Osteoblast (primary cell): ENCODE measurements around the gene NCAM2. TPM values are rescaled to one million over a fixed set of nuclear protein-coding genes. Genes with fewer than 3 reads are reported as not detected.

Source experiments
- DNase-seq: peaks from one replicate; pipeline ENCODE4 v3.0.0; 2011; ENCODE audit warnings: low spot score, mixed read lengths; ENCODE audit not compliant: insufficient read length; ENCODE audit errors: missing footprints
- H2AFZ ChIP-seq: 2 replicates; pipeline ENCODE4 v1.6.0; 2011; ENCODE audit warnings: mild to moderate bottlenecking, low read length
- H3K27ac ChIP-seq: 2 replicates; pipeline ENCODE4 v1.5.1; 2011; ENCODE audit warnings: mild to moderate bottlenecking, low read depth, low read length, moderate library complexity
- H3K27me3 ChIP-seq: 2 replicates; pipeline ENCODE4 v1.6.0; 2012; ENCODE audit warnings: mild to moderate bottlenecking, control low read depth, inconsistent platforms, low read length, moderate library complexity; ENCODE audit not compliant: insufficient read depth
- H3K36me3 ChIP-seq: 2 replicates; pipeline ENCODE4 v1.5.1; 2011; ENCODE audit warnings: mild to moderate bottlenecking, low read length, control low read depth, moderate library complexity; ENCODE audit not compliant: insufficient read depth
- H3K4me1 ChIP-seq: 2 replicates; pipeline ENCODE4 v1.5.1; 2011; ENCODE audit warnings: mild to moderate bottlenecking, low read length, control low read depth, moderate library complexity; ENCODE audit not compliant: insufficient read depth
- H3K4me2 ChIP-seq: 2 replicates; pipeline ENCODE4 v1.6.0; 2011; ENCODE audit warnings: mild to moderate bottlenecking, low read length; ENCODE audit not compliant: insufficient read depth
- H3K4me3 ChIP-seq: fragments of 200-600 bp; sonication (generic); 3 replicates; pipeline ENCODE4 v1.5.1; 2012; ENCODE audit warnings: mild to moderate bottlenecking, low read length, inconsistent platforms; ENCODE audit not compliant: insufficient read depth
- H3K79me2 ChIP-seq: 2 replicates; pipeline ENCODE4 v1.6.0; 2012; ENCODE audit warnings: mild to moderate bottlenecking, low read length, control low read depth, inconsistent platforms; ENCODE audit not compliant: insufficient read depth
- H3K9me3 ChIP-seq: 2 replicates; pipeline ENCODE4 v1.5.1; 2011; ENCODE audit warnings: low read depth, low read length, control low read depth
- H4K20me1 ChIP-seq: 2 replicates; pipeline ENCODE4 v1.6.0; 2012; ENCODE audit warnings: mild to moderate bottlenecking, low read length, control low read depth; ENCODE audit not compliant: insufficient read depth
- CTCF ChIP-seq: IDR thresholded peaks from 2 replicates; pipeline ENCODE4 v1.5.1; 2011; ENCODE audit warnings: mild to moderate bottlenecking, low read depth, low read length, moderate library complexity; ENCODE audit errors: extremely low read depth
- total RNA-seq: library from RNA; depleted of rRNA; stranded (reverse); fragments of >200 nt; gene quantifications from 2 replicates; pipeline ENCODE4 v1.2.3, GENCODE V29; 2012

Gene NCAM2
- total RNA-seq, 1 donor: 8.0 TPM

- Histone ChIP-seq H2AFZ (no peak overlapping the region), H3K79me2 (no peaks in the 10 kb centered on the region), H3K4me1 (no peaks in the 10 kb centered on the region), H3K4me3 (no peak overlapping the region), H3K27me3 (no peaks in the 10 kb centered on the region), H3K9me3 (no peaks in the 10 kb centered on the region), H4K20me1 (no peaks in the 10 kb centered on the region), H3K4me2 (no peak overlapping the region), H3K36me3 (no peaks in the 10 kb centered on the region), H3K27ac (no peak overlapping the region)
- DNase-seq: no peak
- no peak for TF ChIP-seq CTCF
These were observed 27.5 kb upstream of the NCAM2 start for GRCh38 chr21:20970691-20971090.

GRCh38 chr21:20971296-20971921 lies 26.8 kb upstream of the NCAM2 start:
- no peaks in the 10 kb centered on the region for H3K79me2 ChIP-seq
- no peaks in the 10 kb centered on the region for H3K9me3 ChIP-seq
- no peaks in the 10 kb centered on the region for H3K27me3 ChIP-seq
- H2AFZ ChIP-seq: no peak overlapping the region
- DNase-seq: peak; percentile 43
- TF ChIP-seq CTCF: peak; percentile 36
- no peak overlapping the region for H3K4me3 ChIP-seq
- H3K27ac ChIP-seq: no peak overlapping the region
- no peaks in the 10 kb centered on the region for H4K20me1 ChIP-seq
- no peak overlapping the region for H3K4me2 ChIP-seq
- H3K36me3 ChIP-seq: no peaks in the 10 kb centered on the region
- H3K4me1 ChIP-seq: no peaks in the 10 kb centered on the region

- H3K27me3 ChIP-seq: peaks cover 5% of the 10 kb centered on the region
- no peaks in the 10 kb centered on the region for H3K9me3 ChIP-seq
- peaks cover 3% of the 10 kb centered on the region for H3K4me1 ChIP-seq
- no peak overlapping the region for H3K27ac ChIP-seq
- H3K79me2 ChIP-seq: no peaks in the 10 kb centered on the region
- DNase-seq: no peak
- no peak overlapping the region for H3K4me3 ChIP-seq
- no peaks in the 10 kb centered on the region for H3K36me3 ChIP-seq
- no peak overlapping the region for H3K4me2 ChIP-seq
- no peak for TF ChIP-seq CTCF
- H2AFZ ChIP-seq: no peak overlapping the region
- no peaks in the 10 kb centered on the region for H4K20me1 ChIP-seq
These were observed 3.4 kb upstream of the NCAM2 start for GRCh38 chr21:20994790-20995189.

GRCh38 chr21:20996421-20997310 lies 1.5 kb upstream of the NCAM2 start:
- peaks cover 5% of the 10 kb centered on the region for H3K27me3 ChIP-seq
- no peaks in the 10 kb centered on the region for H3K36me3 ChIP-seq
- H3K4me3 ChIP-seq: no peak overlapping the region

More at GRCh38 chr21:20996421-20997310, 1.5 kb upstream of the NCAM2 start:
- peak; percentile 87 for DNase-seq
- Histone ChIP-seq H3K27ac (no peak overlapping the region), H4K20me1 (no peaks in the 10 kb centered on the region), H2AFZ (no peak overlapping the region), H3K9me3 (no peaks in the 10 kb centered on the region), H3K4me2 (no peak overlapping the region), H3K79me2 (no peaks in the 10 kb centered on the region), H3K4me1 (peaks cover 3% of the 10 kb centered on the region)
- no peak for TF ChIP-seq CTCF
